Measurements from ENCODE around the gene CA14. TPM values are rescaled to one million over a fixed set of nuclear protein-coding genes. Genes with fewer than 3 reads are reported as not detected.

Gene CA14
- polyA plus RNA-seq, 4 donors = 0.16 to 0.34 TPM; not detected in 2

GRCh38 chr1:150237746-150238145, 19.8 kb upstream of the CA14 start:
- Histone ChIP-seq H3K9me3 (ENCODE audit: control insufficient read depth in 2 of 2, insufficient read depth in 1 of 2, low read depth in 1 of 2, low read length in 1 of 2) (no peaks in the 10 kb centered on the region), H3K27ac (ENCODE audit: low read depth in 1 of 3, low read length in 2 of 3) (no peak overlapping the region), H3K4me1 (ENCODE audit: control insufficient read depth in 3 of 3, insufficient read depth in 2 of 3, low read depth in 1 of 3, low read length in 2 of 3) (peaks cover 0 to 7% (median 0%) of the 10 kb centered on the region in 3 donors), H3K4me3 (ENCODE audit: low read depth in 1 of 3, low read length in 3 of 3) (no peak overlapping the region), H3K36me3 (ENCODE audit: control insufficient read depth in 3 of 3, insufficient read depth in 2 of 3, low read depth in 1 of 3, low read length in 3 of 3) (no peaks in the 10 kb centered on the region), H3K27me3 (ENCODE audit: control insufficient read depth in 3 of 3, insufficient read depth in 3 of 3, low read length in 3 of 3) (peaks cover 0 to 3% (median 0%) of the 10 kb centered on the region in 3 donors)
- 96 to 99% (median 97%) methylated on average over 21 of the region's 21 CpGs for WGBS, 3 donors
- DNase-seq = no peak
- no peak for FAIRE-seq

- H3K36me3 ChIP-seq (ENCODE audit: control insufficient read depth in 3 of 3, insufficient read depth in 2 of 3, low read depth in 1 of 3, low read length in 3 of 3) = no peaks in the 10 kb centered on the region
- no peaks in the 10 kb centered on the region for H3K9me3 ChIP-seq (ENCODE audit: control insufficient read depth in 2 of 2, insufficient read depth in 1 of 2, low read depth in 1 of 2, low read length in 1 of 2)
- peaks cover 0 to 3% (median 0%) of the 10 kb centered on the region in 3 donors for H3K27me3 ChIP-seq (ENCODE audit: control insufficient read depth in 3 of 3, insufficient read depth in 3 of 3, low read length in 3 of 3)
- DNase-seq = no peak
- WGBS, 3 donors = 82 to 100% (median 90%) methylated on average over 3 of the region's 3 CpGs
- H3K27ac ChIP-seq (ENCODE audit: low read depth in 1 of 3, low read length in 2 of 3) = no peak overlapping the region
- H3K4me3 ChIP-seq (ENCODE audit: low read depth in 1 of 3, low read length in 3 of 3) = no peak overlapping the region
- no peak for FAIRE-seq
- H3K4me1 ChIP-seq (ENCODE audit: control insufficient read depth in 3 of 3, insufficient read depth in 2 of 3, low read depth in 1 of 3, low read length in 2 of 3) = no peaks in the 10 kb centered on the region
These were observed 14.6 kb upstream of the CA14 start for GRCh38 chr1:150243003-150243402.

DNA sequence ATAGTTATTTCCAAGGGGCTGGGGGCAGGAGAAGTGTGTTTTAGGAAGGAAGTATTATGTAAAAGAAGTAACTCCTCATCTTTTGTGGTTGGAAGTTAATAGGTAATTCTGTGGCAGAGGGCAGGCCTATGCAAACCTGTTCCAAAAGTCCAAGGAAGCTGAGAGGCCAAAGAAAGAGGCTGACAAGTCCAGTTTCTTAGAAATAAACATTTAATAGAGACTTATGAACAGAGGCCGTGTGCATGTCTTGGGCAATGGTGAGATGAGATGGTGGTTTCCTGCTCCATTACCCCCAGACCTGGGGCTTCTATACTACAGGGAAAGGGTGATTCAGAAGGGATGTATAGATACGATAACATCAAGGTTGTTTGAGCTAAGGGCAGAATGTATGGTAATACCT, 7.6 kb upstream of the CA14 start:
- DNase-seq = peak in 1 of 2 donors; percentile 65
- Histone ChIP-seq H3K4me3 (ENCODE audit: low read depth in 1 of 3, low read length in 3 of 3) (no peak overlapping the region), H3K4me1 (ENCODE audit: control insufficient read depth in 3 of 3, insufficient read depth in 2 of 3, low read depth in 1 of 3, low read length in 2 of 3) (peaks cover 0 to 2% (median 0%) of the 10 kb centered on the region in 3 donors), H3K9me3 (ENCODE audit: control insufficient read depth in 2 of 2, insufficient read depth in 1 of 2, low read depth in 1 of 2, low read length in 1 of 2) (no peaks in the 10 kb centered on the region), H3K27ac (ENCODE audit: low read depth in 1 of 3, low read length in 2 of 3) (peak overlapping the region in 1 of 3 donors; percentile 36), H3K27me3 (ENCODE audit: control insufficient read depth in 3 of 3, insufficient read depth in 3 of 3, low read length in 3 of 3) (no peaks in the 10 kb centered on the region), H3K36me3 (ENCODE audit: control insufficient read depth in 3 of 3, insufficient read depth in 2 of 3, low read depth in 1 of 3, low read length in 3 of 3) (no peaks in the 10 kb centered on the region)
- WGBS, 3 donors = 76 to 82% (median 80%) methylated on average over 2 of the region's 2 CpGs
- FAIRE-seq = no peak

DNA sequence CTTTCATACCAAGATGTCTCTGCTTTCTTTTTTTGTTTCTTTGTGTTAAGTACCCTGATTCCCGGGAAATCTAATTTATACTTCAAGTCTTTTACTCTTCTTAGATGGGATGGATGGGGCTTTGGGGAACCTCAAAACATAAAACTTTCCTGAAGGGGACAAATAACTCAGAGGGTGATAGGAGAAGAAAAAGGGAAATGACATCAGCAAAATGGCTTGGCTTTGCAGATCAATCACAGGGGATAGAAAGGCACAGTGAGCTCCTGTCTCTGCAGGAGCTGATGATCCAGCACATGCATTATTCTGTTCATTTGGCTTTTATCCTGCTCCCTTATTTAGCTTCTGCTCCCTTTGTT, 1.4 kb upstream of the CA14 start:
- DNase-seq (no peak), FAIRE-seq (no peak)
- no peak overlapping the region for H3K27ac ChIP-seq (ENCODE audit: low read depth in 1 of 3, low read length in 2 of 3)
- H3K36me3 ChIP-seq (ENCODE audit: control insufficient read depth in 3 of 3, insufficient read depth in 2 of 3, low read depth in 1 of 3, low read length in 3 of 3) = no peaks in the 10 kb centered on the region
- no peaks in the 10 kb centered on the region for H3K9me3 ChIP-seq (ENCODE audit: control insufficient read depth in 2 of 2, insufficient read depth in 1 of 2, low read depth in 1 of 2, low read length in 1 of 2)
- peaks cover 0 to 26% (median 0%) of the 10 kb centered on the region in 3 donors for H3K27me3 ChIP-seq (ENCODE audit: control insufficient read depth in 3 of 3, insufficient read depth in 3 of 3, low read length in 3 of 3)
- 0 to 2% (median 0%) methylated on average over 1 of the region's 1 CpG for WGBS, 3 donors
- peaks cover 0 to 28% (median 0%) of the 10 kb centered on the region in 3 donors for H3K4me1 ChIP-seq (ENCODE audit: control insufficient read depth in 3 of 3, insufficient read depth in 2 of 3, low read depth in 1 of 3, low read length in 2 of 3)
- no peak overlapping the region for H3K4me3 ChIP-seq (ENCODE audit: low read depth in 1 of 3, low read length in 3 of 3)

DNA sequence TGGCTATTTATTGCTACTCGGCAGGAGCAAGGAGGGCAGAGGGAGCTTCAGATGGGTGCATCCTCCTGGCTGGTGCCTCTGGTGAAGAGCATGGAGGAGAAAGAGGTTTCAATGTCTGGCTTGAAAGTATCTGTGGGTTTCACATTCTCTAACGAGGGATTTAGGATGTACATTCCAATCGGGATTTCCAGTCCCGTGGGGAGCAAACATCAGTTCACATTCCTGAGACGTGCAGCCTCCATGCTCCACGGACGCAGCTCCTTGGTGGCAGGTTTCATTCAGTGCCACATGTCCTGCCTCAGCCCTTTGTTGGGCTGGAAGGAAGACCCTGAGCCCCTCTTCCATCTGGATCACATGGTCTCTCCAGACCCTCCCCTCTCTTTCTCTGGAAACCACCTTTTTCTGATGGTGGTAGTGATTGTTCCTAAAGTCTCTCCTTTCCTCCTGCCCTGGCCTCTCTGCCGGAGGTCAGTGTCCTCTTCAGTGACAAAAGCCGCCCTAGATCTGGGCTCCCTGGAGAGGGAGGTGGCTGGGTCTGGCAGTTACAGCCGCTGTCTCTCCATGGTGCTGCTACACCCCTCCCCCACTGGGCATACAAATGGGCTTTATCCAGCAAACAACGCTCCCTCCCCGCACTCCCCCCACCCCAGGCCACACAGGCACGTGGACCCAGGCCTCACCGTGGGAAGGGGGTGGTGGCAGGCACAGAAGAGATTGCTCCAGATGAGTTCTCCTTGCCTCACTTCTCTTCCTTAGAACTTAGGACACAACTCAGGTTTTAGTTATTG, 826 bp upstream of the CA14 start:
- H3K27ac ChIP-seq (ENCODE audit: low read depth in 1 of 3, low read length in 2 of 3) = no peak overlapping the region
- peaks cover 0 to 28% (median 0%) of the 10 kb centered on the region in 3 donors for H3K4me1 ChIP-seq (ENCODE audit: control insufficient read depth in 3 of 3, insufficient read depth in 2 of 3, low read depth in 1 of 3, low read length in 2 of 3)
- H3K9me3 ChIP-seq (ENCODE audit: control insufficient read depth in 2 of 2, insufficient read depth in 1 of 2, low read depth in 1 of 2, low read length in 1 of 2) = no peaks in the 10 kb centered on the region
- 29 to 36% (median 35%) methylated on average over 14 of the region's 14 CpGs for WGBS, 3 donors
- DNase-seq = no peak
- no peak overlapping the region for H3K4me3 ChIP-seq (ENCODE audit: low read depth in 1 of 3, low read length in 3 of 3)
- peaks cover 0 to 26% (median 0%) of the 10 kb centered on the region in 3 donors for H3K27me3 ChIP-seq (ENCODE audit: control insufficient read depth in 3 of 3, insufficient read depth in 3 of 3, low read length in 3 of 3)
- FAIRE-seq = no peak
- H3K36me3 ChIP-seq (ENCODE audit: control insufficient read depth in 3 of 3, insufficient read depth in 2 of 3, low read depth in 1 of 3, low read length in 3 of 3) = no peaks in the 10 kb centered on the region

GRCh38 chr1:150259217-150259616, 1.6 kb downstream of the CA14 start:
- Histone ChIP-seq H3K36me3 (ENCODE audit: control insufficient read depth in 3 of 3, insufficient read depth in 2 of 3, low read depth in 1 of 3, low read length in 3 of 3) (no peaks in the 10 kb centered on the region), H3K27me3 (ENCODE audit: control insufficient read depth in 3 of 3, insufficient read depth in 3 of 3, low read length in 3 of 3) (peaks cover 0 to 26% (median 0%) of the 10 kb centered on the region in 3 donors), H3K27ac (ENCODE audit: low read depth in 1 of 3, low read length in 2 of 3) (no peak overlapping the region), H3K9me3 (ENCODE audit: control insufficient read depth in 2 of 2, insufficient read depth in 1 of 2, low read depth in 1 of 2, low read length in 1 of 2) (no peaks in the 10 kb centered on the region), H3K4me3 (ENCODE audit: low read depth in 1 of 3, low read length in 3 of 3) (no peak overlapping the region), H3K4me1 (ENCODE audit: control insufficient read depth in 3 of 3, insufficient read depth in 2 of 3, low read depth in 1 of 3, low read length in 2 of 3) (peaks cover 0 to 28% (median 0%) of the 10 kb centered on the region in 3 donors)
- WGBS, 3 donors = 45 to 67% (median 51%) methylated on average over 4 of the region's 4 CpGs
- DNase-seq = no peak
- FAIRE-seq = no peak

DNA sequence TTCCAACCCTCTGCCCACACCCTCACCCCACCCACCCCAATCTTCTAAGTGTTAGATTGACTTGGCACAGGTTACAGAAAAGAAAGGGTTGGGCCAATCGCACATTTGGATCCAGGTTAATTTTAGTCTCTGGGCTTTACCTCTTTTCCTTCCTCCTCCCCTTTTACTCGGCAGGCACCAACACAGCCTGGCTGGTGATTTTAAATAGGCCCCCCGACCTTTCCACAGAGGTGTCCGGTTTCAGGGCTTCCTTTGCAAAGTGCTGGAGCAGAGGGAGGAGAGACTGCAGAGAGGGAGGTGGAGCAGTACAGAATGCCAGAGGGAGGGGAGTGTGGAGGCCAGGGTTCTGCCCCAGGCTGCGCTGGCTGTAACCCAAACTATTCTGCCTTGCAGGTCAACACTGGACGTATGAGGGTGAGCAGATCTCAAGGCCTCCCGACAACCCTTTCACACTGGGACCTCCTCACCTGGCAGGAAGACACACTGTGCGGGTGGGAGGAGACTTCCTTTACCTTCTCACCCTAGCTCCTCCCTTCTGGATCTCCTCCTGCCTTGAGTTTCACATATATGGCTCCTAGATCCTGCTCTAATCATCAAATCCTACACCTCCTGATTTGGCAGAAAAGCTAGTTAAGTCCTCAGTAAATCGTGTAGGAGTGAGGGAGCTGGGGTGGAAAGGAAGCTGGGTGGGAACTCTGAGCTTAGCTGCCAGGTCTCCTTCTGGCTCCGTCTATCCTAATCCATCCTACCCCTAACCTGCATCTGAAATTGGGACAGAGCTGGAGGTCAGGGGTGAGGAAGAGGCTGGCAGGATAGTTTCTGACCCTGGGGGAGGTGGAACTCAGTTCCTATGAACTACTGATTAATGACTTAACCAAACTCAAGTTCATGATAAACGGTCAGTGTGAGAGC, 2.4 kb downstream of the CA14 start:
- Histone ChIP-seq H3K27me3 (ENCODE audit: control insufficient read depth in 3 of 3, insufficient read depth in 3 of 3, low read length in 3 of 3) (peaks cover 0 to 26% (median 0%) of the 10 kb centered on the region in 3 donors), H3K36me3 (ENCODE audit: control insufficient read depth in 3 of 3, insufficient read depth in 2 of 3, low read depth in 1 of 3, low read length in 3 of 3) (no peaks in the 10 kb centered on the region), H3K4me3 (ENCODE audit: low read depth in 1 of 3, low read length in 3 of 3) (peak overlapping the region in 1 of 3 donors; percentile 25), H3K4me1 (ENCODE audit: control insufficient read depth in 3 of 3, insufficient read depth in 2 of 3, low read depth in 1 of 3, low read length in 2 of 3) (peaks cover 0 to 28% (median 0%) of the 10 kb centered on the region in 3 donors), H3K9me3 (ENCODE audit: control insufficient read depth in 2 of 2, insufficient read depth in 1 of 2, low read depth in 1 of 2, low read length in 1 of 2) (no peaks in the 10 kb centered on the region), H3K27ac (ENCODE audit: low read depth in 1 of 3, low read length in 2 of 3) (no peak overlapping the region)
- FAIRE-seq (no peak), DNase-seq (peak; percentile 59 to 64)
- WGBS, 3 donors = 12 to 27% (median 22%) methylated on average over 11 of the region's 11 CpGs

GRCh38 chr1:150261367-150261766, 3.8 kb downstream of the CA14 start:
- 82 to 91% (median 87%) methylated on average over 6 of the region's 6 CpGs for WGBS, 3 donors
- FAIRE-seq (no peak), DNase-seq (no peak)
- Histone ChIP-seq H3K27ac (ENCODE audit: low read depth in 1 of 3, low read length in 2 of 3) (no peak overlapping the region), H3K9me3 (ENCODE audit: control insufficient read depth in 2 of 2, insufficient read depth in 1 of 2, low read depth in 1 of 2, low read length in 1 of 2) (no peaks in the 10 kb centered on the region), H3K4me1 (ENCODE audit: control insufficient read depth in 3 of 3, insufficient read depth in 2 of 3, low read depth in 1 of 3, low read length in 2 of 3) (peaks cover 0 to 19% (median 0%) of the 10 kb centered on the region in 3 donors), H3K4me3 (ENCODE audit: low read depth in 1 of 3, low read length in 3 of 3) (no peak overlapping the region), H3K27me3 (ENCODE audit: control insufficient read depth in 3 of 3, insufficient read depth in 3 of 3, low read length in 3 of 3) (peaks cover 0 to 22% (median 0%) of the 10 kb centered on the region in 3 donors), H3K36me3 (ENCODE audit: control insufficient read depth in 3 of 3, insufficient read depth in 2 of 3, low read depth in 1 of 3, low read length in 3 of 3) (peaks cover 3 to 11% (median 9%) of the 10 kb centered on the region in 3 donors)
